ENCODE results near the gene BAHCC1. TPM values are rescaled to one million over a fixed set of nuclear protein-coding genes. Genes with fewer than 3 reads are reported as not detected.
A peak's percentile ranks its signal among the peaks of the same experiment; 100 is the strongest.

Gene BAHCC1
- total RNA-seq, 6 donors from 2014 or later: 8.2 to 81.7 (median 21.0) TPM

DNA sequence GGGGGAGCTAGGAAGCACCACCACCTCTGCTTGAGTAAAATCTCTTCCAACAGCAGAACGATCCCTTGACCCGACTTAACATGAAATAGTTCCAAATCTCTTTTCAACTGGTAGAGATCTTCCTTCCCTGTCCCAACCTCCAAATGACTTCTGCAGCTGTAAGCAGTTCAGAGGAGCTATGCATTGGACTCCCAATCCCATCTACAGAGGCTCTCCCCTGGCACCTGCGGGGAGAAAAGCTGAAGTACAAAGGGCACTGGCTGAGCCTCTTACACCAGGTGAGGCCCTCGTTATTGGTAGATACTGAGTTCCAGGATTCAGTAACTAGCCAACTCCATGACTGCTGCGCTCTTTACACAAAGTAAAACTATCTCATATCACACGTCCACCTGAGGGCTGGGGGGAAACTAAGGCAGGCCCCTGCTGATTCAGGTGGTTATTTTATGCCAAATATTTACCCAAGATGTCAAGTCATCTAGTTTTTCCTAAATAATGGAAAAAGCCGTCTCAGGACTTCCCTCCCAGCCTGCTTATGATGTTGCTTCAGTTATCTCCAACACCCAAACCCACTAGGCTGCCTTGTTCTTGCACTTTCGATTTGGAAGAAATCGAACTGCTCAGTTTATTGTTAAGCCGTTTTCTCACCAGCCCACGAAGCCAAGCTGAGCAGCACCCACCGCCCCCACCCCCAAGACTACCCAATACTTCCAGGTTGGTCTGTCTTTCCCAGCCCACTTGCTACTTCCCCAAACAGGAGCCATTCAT is 114.1 kb downstream of the BAHCC1 start:
- Histone ChIP-seq H3K27ac (peak overlapping the region; percentile 41 to 100 (median 95)), H3K4me3 (peak overlapping the region; percentile 69 to 92 (median 82)), H3K9me3 (no peaks in the 10 kb centered on the region), H3K27me3 (no peaks in the 10 kb centered on the region), H3K36me3 (peaks cover 8 to 41% (median 24%) of the 10 kb centered on the region in 4 donors), H3K4me1 (peaks cover 17 to 46% (median 30%) of the 10 kb centered on the region in 4 donors)
- ATAC-seq (ENCODE audit: low FRiP score in 2 of 2) (no peak), DNase-seq (no peak)
- TF ChIP-seq POLR2AphosphoS5 (IDR thresholded peaks at IDR 0.05) (no peak), CTCF (IDR thresholded peaks at IDR 0.05) (no peak), POLR2A (IDR thresholded peaks at IDR 0.05) (no peak), EP300 (IDR thresholded peaks at IDR 0.05) (no peak)
- WGBS, 2 donors: 24% methylated on average over 12 of the region's 12 CpGs

GRCh38 chr17:81509972-81510784 is 114.9 kb downstream of the BAHCC1 start:
- peaks cover 17 to 47% (median 32%) of the 10 kb centered on the region in 4 donors for H3K4me1 ChIP-seq
- 4 to 8% methylated on average over 20 to 22 of the region's 22 CpGs for WGBS, 2 donors
- DNase-seq: no peak
- H3K27ac ChIP-seq: peak overlapping the region; percentile 13 to 100 (median 95)
- no peaks in the 10 kb centered on the region for H3K9me3 ChIP-seq
- H3K36me3 ChIP-seq: peaks cover 8 to 41% (median 24%) of the 10 kb centered on the region in 4 donors
- no peak for TF ChIP-seq EP300 (IDR thresholded peaks at IDR 0.05)
- peak in 1 of 2 donors; percentile 21 for TF ChIP-seq POLR2AphosphoS5 (IDR thresholded peaks at IDR 0.05)
- no peak for ATAC-seq (ENCODE audit: low FRiP score in 2 of 2)
- H3K27me3 ChIP-seq: no peaks in the 10 kb centered on the region
- peak overlapping the region; percentile 69 to 92 (median 82) for H3K4me3 ChIP-seq

DNA sequence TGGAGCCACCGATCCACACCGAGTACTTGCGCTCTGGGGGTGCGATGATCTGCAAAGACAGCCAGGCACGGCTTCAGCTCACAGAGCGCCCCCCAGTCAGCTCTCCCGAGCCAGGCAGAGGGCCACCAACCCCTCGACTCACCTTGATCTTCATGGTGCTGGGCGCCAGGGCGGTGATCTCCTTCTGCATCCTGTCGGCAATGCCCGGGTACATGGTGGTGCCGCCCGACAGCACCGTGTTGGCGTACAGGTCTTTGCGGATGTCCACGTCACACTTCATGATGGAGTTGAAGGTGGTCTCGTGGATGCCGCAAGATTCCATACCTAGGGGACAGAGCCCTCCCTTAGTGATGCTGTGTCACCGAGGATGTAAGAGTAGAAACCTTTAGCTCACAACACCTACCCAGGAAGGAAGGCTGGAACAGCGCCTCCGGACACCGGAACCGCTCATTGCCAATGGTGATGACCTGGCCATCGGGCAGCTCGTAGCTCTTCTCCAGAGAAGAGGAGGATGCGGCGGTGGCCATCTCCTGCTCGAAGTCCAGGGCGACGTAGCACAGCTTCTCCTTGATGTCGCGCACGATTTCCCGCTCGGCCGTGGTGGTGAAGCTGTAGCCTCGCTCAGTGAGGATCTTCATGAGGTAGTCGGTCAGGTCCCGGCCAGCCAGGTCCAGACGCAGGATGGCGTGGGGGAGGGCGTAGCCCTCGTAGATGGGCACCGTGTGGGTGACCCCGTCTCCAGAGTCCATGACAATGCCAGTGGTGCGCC is 115.7 kb downstream of the BAHCC1 start:
- Histone ChIP-seq H3K27me3 (no peaks in the 10 kb centered on the region), H3K4me3 (peak overlapping the region; percentile 69 to 92 (median 82)), H3K9me3 (no peaks in the 10 kb centered on the region), H3K27ac (peak overlapping the region; percentile 92 to 100 (median 98)), H3K4me1 (peaks cover 22 to 55% (median 39%) of the 10 kb centered on the region in 4 donors), H3K36me3 (peaks cover 8 to 41% (median 24%) of the 10 kb centered on the region in 4 donors)
- WGBS, 2 donors: 0 to 2% methylated on average over 11 to 43 of the region's 48 CpGs
- TF ChIP-seq EP300 (IDR thresholded peaks at IDR 0.05): no peak
- peak in 1 of 4 donors; percentile 9 for TF ChIP-seq POLR2A (IDR thresholded peaks at IDR 0.05)
- peak in 1 of 2 donors; percentile 6 for TF ChIP-seq POLR2AphosphoS5 (IDR thresholded peaks at IDR 0.05)
- no peak for TF ChIP-seq CTCF (IDR thresholded peaks at IDR 0.05)
- peak in 1 of 2 donors; percentile 82 for DNase-seq
- ATAC-seq (ENCODE audit: low FRiP score in 2 of 2): no peak

GRCh38 chr17:81511554-81511803 is 116.2 kb downstream of the BAHCC1 start:
- 0 to 3% methylated on average over 7 to 9 of the region's 9 CpGs for WGBS, 2 donors
- Histone ChIP-seq H3K4me3 (peak overlapping the region; percentile 69 to 92 (median 82)), H3K27me3 (no peaks in the 10 kb centered on the region), H3K4me1 (peaks cover 27 to 60% (median 44%) of the 10 kb centered on the region in 4 donors), H3K36me3 (peaks cover 8 to 41% (median 24%) of the 10 kb centered on the region in 4 donors), H3K27ac (peak overlapping the region; percentile 92 to 100 (median 98)), H3K9me3 (no peaks in the 10 kb centered on the region)
- no peak for ATAC-seq (ENCODE audit: low FRiP score in 2 of 2)
- no peak for TF ChIP-seq CTCF (IDR thresholded peaks at IDR 0.05)
- TF ChIP-seq POLR2A (IDR thresholded peaks at IDR 0.05): no peak
- no peak for TF ChIP-seq POLR2AphosphoS5 (IDR thresholded peaks at IDR 0.05)
- TF ChIP-seq EP300 (IDR thresholded peaks at IDR 0.05): no peak
- DNase-seq: no peak
